ENCODE data around the gene PLEKHG4B. TPM values are rescaled to one million over a fixed set of nuclear protein-coding genes. Genes with fewer than 3 reads are reported as not detected.

PLEKHG4B gene
- total RNA-seq, 2 donors from 2014 or later: 0.05 to 0.17 TPM

GRCh38 chr5:197892-198489 lies 106.0 kb downstream of the PLEKHG4B start:
- no peaks in the 10 kb centered on the region for H3K27me3 ChIP-seq
- H3K9me3 ChIP-seq: no peaks in the 10 kb centered on the region
- no peak for DNase-seq
- intact Hi-C loops (cut with DNase I): no loop called here
- no peaks in the 10 kb centered on the region for H3K36me3 ChIP-seq
- H3K27ac ChIP-seq: no peak overlapping the region
- H3K9ac ChIP-seq (ENCODE audit: low read depth in 2 of 2, low read length in 2 of 2): no peak overlapping the region
- H3K4me3 ChIP-seq: no peak overlapping the region
- TF ChIP-seq CTCF (IDR thresholded peaks at IDR 0.05): no peak
- H3K4me1 ChIP-seq: no peaks in the 10 kb centered on the region

GRCh38 chr5:198516-199196 lies 106.7 kb downstream of the PLEKHG4B start:
- DNase-seq: no peak
- no peak for TF ChIP-seq CTCF (IDR thresholded peaks at IDR 0.05)
- intact Hi-C loops (cut with DNase I): no loop called here
- no peak overlapping the region for H3K27ac ChIP-seq
- no peaks in the 10 kb centered on the region for H3K36me3 ChIP-seq
- H3K4me3 ChIP-seq: no peak overlapping the region
- H3K9ac ChIP-seq (ENCODE audit: low read depth in 2 of 2, low read length in 2 of 2): no peak overlapping the region
- no peaks in the 10 kb centered on the region for H3K4me1 ChIP-seq
- H3K9me3 ChIP-seq: no peaks in the 10 kb centered on the region
- H3K27me3 ChIP-seq: no peaks in the 10 kb centered on the region

DNA sequence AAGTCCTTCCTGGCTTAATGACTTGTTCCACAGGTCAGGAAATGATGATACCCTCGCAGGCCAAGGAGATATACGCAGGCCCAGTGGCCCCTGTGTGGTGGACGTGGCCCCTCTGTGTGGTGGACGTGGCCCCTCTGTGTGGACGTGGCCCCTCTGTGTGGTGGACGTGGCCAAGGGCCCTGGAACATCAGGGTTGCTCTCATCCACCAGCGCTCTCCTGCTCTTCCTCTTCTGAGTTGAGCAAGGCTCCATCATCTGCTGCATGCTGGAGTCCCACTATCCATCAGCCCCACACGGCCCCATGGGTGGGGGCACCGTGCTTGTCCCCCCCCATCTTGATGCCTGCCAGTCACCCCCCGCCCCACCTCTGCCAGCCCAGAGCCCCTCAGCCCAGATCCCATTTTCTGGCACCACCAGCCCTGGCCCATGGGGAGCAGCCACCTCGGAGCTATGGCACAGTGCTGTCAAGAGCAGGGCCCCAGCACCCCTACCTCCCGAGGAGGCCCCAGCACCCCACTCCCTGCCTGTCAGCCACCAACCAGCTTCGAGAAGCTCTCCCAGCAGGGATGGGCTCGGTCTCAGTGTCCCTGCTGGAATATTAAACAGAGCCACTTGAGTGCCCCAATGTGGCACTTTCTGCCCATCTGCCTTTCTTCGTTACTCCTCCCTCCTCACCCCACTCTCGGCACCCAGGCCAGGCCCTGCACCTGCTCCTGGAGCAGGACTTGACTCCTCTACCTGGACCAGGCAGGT lies 107.4 kb downstream of the PLEKHG4B start:
- H3K27ac ChIP-seq: no peak overlapping the region
- no peaks in the 10 kb centered on the region for H3K36me3 ChIP-seq
- TF ChIP-seq CTCF (IDR thresholded peaks at IDR 0.05): no peak
- intact Hi-C loops (cut with DNase I): no loop called here
- no peak for DNase-seq
- no peak overlapping the region for H3K4me3 ChIP-seq
- no peaks in the 10 kb centered on the region for H3K4me1 ChIP-seq
- H3K27me3 ChIP-seq: no peaks in the 10 kb centered on the region
- no peaks in the 10 kb centered on the region for H3K9me3 ChIP-seq
- no peak overlapping the region for H3K9ac ChIP-seq (ENCODE audit: low read depth in 2 of 2, low read length in 2 of 2)

- H3K4me1 ChIP-seq: no peaks in the 10 kb centered on the region
- H3K9ac ChIP-seq (ENCODE audit: low read depth in 2 of 2, low read length in 2 of 2): no peak overlapping the region
- H3K9me3 ChIP-seq: no peaks in the 10 kb centered on the region
- no peak for DNase-seq
- intact Hi-C loops (cut with DNase I): no loop called here
- H3K4me3 ChIP-seq: no peak overlapping the region
- no peak for TF ChIP-seq CTCF (IDR thresholded peaks at IDR 0.05)
- no peaks in the 10 kb centered on the region for H3K27me3 ChIP-seq
- no peak overlapping the region for H3K27ac ChIP-seq
- H3K36me3 ChIP-seq: no peaks in the 10 kb centered on the region
These were observed 108.1 kb downstream of the PLEKHG4B start for GRCh38 chr5:199950-200645.

DNA sequence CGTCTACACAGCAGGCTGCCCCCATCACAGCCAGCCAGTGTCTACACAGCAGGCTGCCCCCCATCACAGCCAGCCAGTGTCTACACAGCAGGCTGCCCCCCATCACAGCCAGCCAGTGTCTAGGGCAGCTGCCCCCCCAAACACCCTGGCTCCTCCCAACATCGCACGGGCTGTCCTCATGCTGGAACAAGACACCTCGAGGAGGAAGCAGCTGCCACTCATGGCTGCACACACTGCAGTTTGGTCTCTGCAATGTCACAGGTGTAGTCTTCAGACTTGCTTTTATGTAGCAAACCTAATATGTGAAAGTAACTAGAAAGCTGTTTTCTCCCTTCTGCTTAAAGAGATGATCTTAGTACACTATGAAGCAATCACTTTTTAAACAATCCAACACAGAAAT lies 109.0 kb downstream of the PLEKHG4B start:
- no peaks in the 10 kb centered on the region for H3K9me3 ChIP-seq
- H3K27ac ChIP-seq: no peak overlapping the region
- H3K36me3 ChIP-seq: no peaks in the 10 kb centered on the region
- no peak overlapping the region for H3K4me3 ChIP-seq
- intact Hi-C loops (cut with DNase I): no loop called here
- H3K4me1 ChIP-seq: no peaks in the 10 kb centered on the region
- no peak overlapping the region for H3K9ac ChIP-seq (ENCODE audit: low read depth in 2 of 2, low read length in 2 of 2)
- H3K27me3 ChIP-seq: no peaks in the 10 kb centered on the region
- no peak for DNase-seq
- TF ChIP-seq CTCF (IDR thresholded peaks at IDR 0.05): no peak

Data from colonic mucosa (tissue), 4 donors.